Cardiac muscle cell (in vitro differentiated cells and primary cell): Measurements from ENCODE around the gene RAB28. TPM values are rescaled to one million over a fixed set of nuclear protein-coding genes. Genes with fewer than 3 reads are reported as not detected.

ENCODE experiments used
- DNase-seq, 2 donors: peaks; one replicate each; pipeline versions ENCODE4 v3.0.0 to v3.0.0-alpha.2; 2010 to 2017; ENCODE audit warnings: low read depth in 1 of 2, low spot score in 1 of 2
- H3K27ac ChIP-seq: fragments of 200-600 bp; sonication (generic); 2 replicates; pipeline ENCODE4 v1.5.1; 2016
- H3K27me3 ChIP-seq: fragments of 200-600 bp; sonication (generic); 2 replicates; pipeline ENCODE4 v1.6.0; 2016; ENCODE audit warnings: control low read depth
- H3K36me3 ChIP-seq: fragments of 200-600 bp; sonication (generic); 2 replicates; pipeline ENCODE4 v1.5.1; 2016; ENCODE audit warnings: control low read depth
- H3K4me1 ChIP-seq: fragments of 200-600 bp; sonication (generic); 2 replicates; pipeline ENCODE4 v1.8.1; 2017; ENCODE audit warnings: low read depth, mild to moderate bottlenecking, mixed run types
- H3K4me3 ChIP-seq: fragments of 200-600 bp; sonication (generic); 2 replicates; pipeline ENCODE4 v1.5.1; 2016; ENCODE audit warnings: mild to moderate bottlenecking
- H3K9me3 ChIP-seq: fragments of 200-600 bp; sonication (generic); 2 replicates; pipeline ENCODE4 v1.5.1; 2017; ENCODE audit warnings: low read depth, mild to moderate bottlenecking, control low read depth
- CTCF ChIP-seq: IDR thresholded peaks from 2 replicates; pipeline ENCODE4 v1.5.1; 2012; ENCODE audit warnings: low read depth, mild to moderate bottlenecking, low read length
- polyA plus RNA-seq: library from polyadenylated mRNA; unstranded; fragments of >200 nt; fragmentation: Nextera tagmentation; extraction: Ambion mirVana; gene quantifications from 2 replicates; pipeline ENCODE4 v1.2.1, GENCODE V29; 2016
- total RNA-seq: library from RNA; depleted of rRNA; stranded (reverse); fragments of >200 nt; gene quantifications from 2 replicates; pipeline ENCODE4 v1.2.3, GENCODE V29; 2016

RAB28 gene
- total and polyA plus RNA-seq, 2 experiments from 2014 or later = 20.3 to 33.0 TPM

GRCh38 chr4:13523591-13524503 lies 39.7 kb upstream of the RAB28 start:
- no peaks in the 10 kb centered on the region for H3K9me3 ChIP-seq
- H3K27ac ChIP-seq = no peak overlapping the region
- no peaks in the 10 kb centered on the region for H3K36me3 ChIP-seq
- DNase-seq = no peak
- no peak for TF ChIP-seq CTCF
- peaks cover 100% of the 10 kb centered on the region for H3K27me3 ChIP-seq
- H3K4me3 ChIP-seq = no peak overlapping the region
- H3K4me1 ChIP-seq = no peaks in the 10 kb centered on the region

- TF ChIP-seq CTCF = no peak
- Histone ChIP-seq H3K9me3 (no peaks in the 10 kb centered on the region), H3K36me3 (no peaks in the 10 kb centered on the region), H3K27ac (no peak overlapping the region), H3K4me1 (no peaks in the 10 kb centered on the region), H3K27me3 (peaks cover 100% of the 10 kb centered on the region), H3K4me3 (no peak overlapping the region)
- no peak for DNase-seq
Measured at GRCh38 chr4:13523105-13523477, 39.0 kb upstream of the RAB28 start.

- Histone ChIP-seq H3K4me1 (no peaks in the 10 kb centered on the region), H3K27me3 (peaks cover 97% of the 10 kb centered on the region), H3K27ac (no peak overlapping the region), H3K4me3 (peak overlapping the region; percentile 5), H3K9me3 (no peaks in the 10 kb centered on the region), H3K36me3 (no peaks in the 10 kb centered on the region)
- DNase-seq = no peak
- no peak for TF ChIP-seq CTCF
Measured at GRCh38 chr4:13522282-13523104, 38.4 kb upstream of the RAB28 start.

- TF ChIP-seq CTCF = no peak
- DNase-seq = no peak
- H3K4me3 ChIP-seq = no peak overlapping the region
- peaks cover 94% of the 10 kb centered on the region for H3K27me3 ChIP-seq
- no peak overlapping the region for H3K27ac ChIP-seq
- H3K9me3 ChIP-seq = no peaks in the 10 kb centered on the region
- no peaks in the 10 kb centered on the region for H3K36me3 ChIP-seq
- no peaks in the 10 kb centered on the region for H3K4me1 ChIP-seq
Measured at GRCh38 chr4:13521047-13521446, 36.9 kb upstream of the RAB28 start.

- DNase-seq = no peak
- H3K9me3 ChIP-seq = no peaks in the 10 kb centered on the region
- H3K27me3 ChIP-seq = peaks cover 56% of the 10 kb centered on the region
- no peaks in the 10 kb centered on the region for H3K4me1 ChIP-seq
- H3K27ac ChIP-seq = no peak overlapping the region
- no peak for TF ChIP-seq CTCF
- no peak overlapping the region for H3K4me3 ChIP-seq
- H3K36me3 ChIP-seq = no peaks in the 10 kb centered on the region
Measured at GRCh38 chr4:13516315-13516860, 32.2 kb upstream of the RAB28 start.
